ENCODE results near the gene ENTPD8. TPM values are rescaled to one million over a fixed set of nuclear protein-coding genes. Genes with fewer than 3 reads are reported as not detected.

Gene ENTPD8
- total and polyA plus RNA-seq, 2 of the 4 experiments (the other 2 are of a cell fraction), result 0.07 TPM; not detected in 1

- no peak overlapping the region for H4K5ac ChIP-seq (ENCODE audit: low read depth, low read length)
- H4K20me1 ChIP-seq (ENCODE audit: insufficient read depth, low read length), result no peaks in the 10 kb centered on the region
- DNase-seq, result no peak
- no peak overlapping the region for H3K23ac ChIP-seq (ENCODE audit: low read depth, low read length)
- no peak overlapping the region for H4K91ac ChIP-seq (ENCODE audit: insufficient read depth, low read depth, low read length)
- H3K9ac ChIP-seq (ENCODE audit: low read depth, low read length), result no peak overlapping the region
- H2BK15ac ChIP-seq (ENCODE audit: low read depth, low read length), result no peak overlapping the region
- TF ChIP-seq POLR2A (IDR thresholded peaks at IDR 0.05; ENCODE audit: low read depth, low read length) (no peak), RCOR1 (IDR thresholded peaks at IDR 0.05; ENCODE audit: insufficient replicate concordance, low read length) (no peak), RFX5 (IDR thresholded peaks at IDR 0.05; ENCODE audit: low read depth, low read length) (no peak), FOS (IDR thresholded peaks at IDR 0.05; ENCODE audit: low read depth, low read length) (no peak), SMC3 (IDR thresholded peaks at IDR 0.05; ENCODE audit: low read depth, low read length) (no peak)
- no peak overlapping the region for H2BK5ac ChIP-seq (ENCODE audit: low read depth, low read length, poor library complexity, severe bottlenecking)
- H2BK20ac ChIP-seq (ENCODE audit: low read depth, low read length), result no peak overlapping the region
- H3K4me1 ChIP-seq (ENCODE audit: control insufficient read depth, insufficient read depth, low read length), result peaks cover 7% of the 10 kb centered on the region
- H3K14ac ChIP-seq (replicated peaks; ENCODE audit: low read depth, low read length), result no peak overlapping the region
- no peak overlapping the region for H3K18ac ChIP-seq (ENCODE audit: low read depth, low read length)
- 87% methylated on average over 56 of the region's 99 CpGs; no CpG with 5 or more reads in 1 of the 2 experiments for WGBS, 2 experiments (ENCODE audit: extremely low coverage in 2 of 2, insufficient read length in 1 of 2)
- no peak overlapping the region for H2BK120ac ChIP-seq (ENCODE audit: low read depth, low read length)
- H3K27me3 ChIP-seq (ENCODE audit: control insufficient read depth, insufficient read depth, low read length), result no peaks in the 10 kb centered on the region
- in situ Hi-C loops (cut with MboI; ENCODE audit: low sequenced_read_pairs) (no loop called here), dilution Hi-C loops (cut with HindIII; ENCODE audit: low sequenced_read_pairs, unreplicated experiment) (no loop called here), intact Hi-C loops (cut with micrococcal nuclease) (no loop called here)
- CTCF ChIA-PET, result no interaction called here
- H3K36me3 ChIP-seq (ENCODE audit: control insufficient read depth, insufficient read depth, low read length), result peaks cover 3% of the 10 kb centered on the region; the same call in 1 of the 2 replicates
- no peak overlapping the region for H2AK9ac ChIP-seq (replicated peaks; ENCODE audit: low read depth, low read length, poor library complexity)
- no peak overlapping the region for H3K4me3 ChIP-seq (ENCODE audit: insufficient read depth, low read depth, low read length)
- no peak for ATAC-seq (ENCODE audit: low read depth)
- POLR2A ChIA-PET (ENCODE audit: unreplicated experiment), result no interaction called here
- no peak overlapping the region for H3K4me2 ChIP-seq (ENCODE audit: low read depth, low read length)
- H3K79me1 ChIP-seq (ENCODE audit: low read depth in 1 of 2, low read length in 2 of 2), result peaks cover 26 to 49% of the 10 kb centered on the region in 2 experiments
- no peak overlapping the region for H3K27ac ChIP-seq (ENCODE audit: insufficient read depth, low read length)
- no peak overlapping the region for H3K56ac ChIP-seq (ENCODE audit: extremely low read depth, insufficient read depth, low read length)
- H2AFZ ChIP-seq (replicated peaks; ENCODE audit: low read length, poor library complexity), result peak overlapping the region; percentile 14
- no peak overlapping the region for H3K4ac ChIP-seq (ENCODE audit: low read depth, low read length)
- H3K9me1 ChIP-seq (ENCODE audit: insufficient read depth, low read length), result peaks cover 8% of the 10 kb centered on the region
- no peaks in the 10 kb centered on the region for H3K9me3 ChIP-seq (ENCODE audit: control insufficient read depth, insufficient read depth, low read length)
- no peak overlapping the region for H4K8ac ChIP-seq (ENCODE audit: low read depth in 2 of 2, low read length in 2 of 2)
- no TSS peak for BruUV-seq (replicated peaks)
- H2AK5ac ChIP-seq (ENCODE audit: low read depth, low read length), result no peak overlapping the region
These were observed 23.8 kb downstream of the ENTPD8 start for GRCh38 chr9:137417161-137418021.

Data from IMR-90 (cell line).